A549 (cell line): ENCODE results near the gene FAM241B.

Experiments used
- CHD2 ChIP-seq: fragments of 150-350 bp; IDR thresholded peaks from 2 replicates; pipeline ENCODE4 v1.6.1; 2014; ENCODE audit warnings: low read length; ENCODE audit not compliant: partially characterized antibody
- CTCF ChIP-seq: fragments of >200 bp; sonication (Bioruptor Twin); formaldehyde crosslinking; IDR thresholded peaks from 3 replicates; pipeline ENCODE4 v1.5.1; 2016
- E2F6 ChIP-seq: IDR thresholded peaks from 2 replicates; pipeline ENCODE4 v1.6.1; 2012; ENCODE audit warnings: low read depth, borderline replicate concordance
- ELK1 ChIP-seq: fragments of 150-350 bp; IDR thresholded peaks from 2 replicates; pipeline ENCODE4 v1.6.1; 2014; ENCODE audit warnings: low read depth, mild to moderate bottlenecking, low read length
- HES2 ChIP-seq: fragments of >200 bp; sonication (Bioruptor Twin); formaldehyde crosslinking; IDR thresholded peaks from 2 replicates; pipeline ENCODE4 v1.6.1; 2016
- MYC ChIP-seq: IDR thresholded peaks from 2 replicates; pipeline ENCODE4 v1.6.1; 2012; ENCODE audit warnings: mild to moderate bottlenecking, inconsistent platforms, low read length, improper control_type of control experiment, borderline replicate concordance
- POLR2A ChIP-seq: IDR thresholded peaks from 2 replicates; pipeline ENCODE4 v1.6.1; 2012; ENCODE audit warnings: mild to moderate bottlenecking, low read length
- TP53 ChIP-seq: fragments of 250-450 bp; sonication (Bioruptor Pico); IDR thresholded peaks from 2 replicates; pipeline ENCODE4 v1.5.0; 2021; ENCODE audit warnings: mild to moderate bottlenecking, moderate library complexity
- ZFP36 ChIP-seq: fragments of 450-650 bp; IDR thresholded peaks from 2 replicates; pipeline ENCODE4 v1.6.1; 2014; ENCODE audit warnings: borderline replicate concordance; ENCODE audit not compliant: partially characterized antibody

GRCh38 chr10:69655868-69656555, 26.0 kb downstream of the FAM241B start:
- TF ChIP-seq CTCF (no peak), MYC (no peak), CHD2 (no peak), TP53 (CRISPR knock-in tag) (no peak), HES2 (no peak), ZFP36 (no peak), ELK1 (no peak), E2F6 (no peak), POLR2A (no peak)
